ENCODE data around the gene HLA-DMB. TPM values are rescaled to one million over a fixed set of nuclear protein-coding genes. Genes with fewer than 3 reads are reported as not detected.
A peak's percentile ranks its signal among the peaks of the same experiment; 100 is the strongest.

Gene HLA-DMB
- total RNA-seq, 1 experiment from 2014 or later: 1.1 TPM

DNA sequence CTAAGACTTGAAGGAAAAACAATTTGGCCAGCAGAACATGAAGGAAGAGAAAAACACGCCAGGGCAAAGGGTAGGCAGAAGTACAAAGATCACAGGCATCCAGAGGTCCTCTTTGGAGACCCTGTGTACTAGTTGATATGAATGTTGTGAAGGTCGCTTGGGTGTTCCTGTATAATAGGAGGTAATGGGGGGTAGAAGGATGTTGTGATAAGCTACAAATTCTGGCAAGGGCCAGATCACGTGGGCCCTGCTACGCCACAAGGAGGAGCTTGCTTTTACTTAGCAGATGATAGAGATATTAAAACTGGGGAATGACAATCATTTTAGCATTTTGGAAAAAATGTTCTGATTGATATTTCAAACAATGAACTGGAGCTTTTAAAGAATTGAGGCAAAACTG, 12.9 kb upstream of the HLA-DMB start (continued):
- TF ChIP-seq, protein P1, sequence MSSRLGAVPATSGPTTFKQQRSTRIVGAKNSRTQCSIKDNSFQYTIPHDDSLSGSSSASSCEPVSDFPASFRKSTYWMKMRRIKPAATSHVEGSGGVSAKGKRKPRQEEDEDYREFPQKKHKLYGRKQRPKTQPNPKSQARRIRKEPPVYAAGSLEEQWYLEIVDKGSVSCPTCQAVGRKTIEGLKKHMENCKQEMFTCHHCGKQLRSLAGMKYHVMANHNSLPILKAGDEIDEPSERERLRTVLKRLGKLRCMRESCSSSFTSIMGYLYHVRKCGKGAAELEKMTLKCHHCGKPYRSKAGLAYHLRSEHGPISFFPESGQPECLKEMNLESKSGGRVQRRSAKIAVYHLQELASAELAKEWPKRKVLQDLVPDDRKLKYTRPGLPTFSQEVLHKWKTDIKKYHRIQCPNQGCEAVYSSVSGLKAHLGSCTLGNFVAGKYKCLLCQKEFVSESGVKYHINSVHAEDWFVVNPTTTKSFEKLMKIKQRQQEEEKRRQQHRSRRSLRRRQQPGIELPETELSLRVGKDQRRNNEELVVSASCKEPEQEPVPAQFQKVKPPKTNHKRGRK (CRISPR knock-in tag; IDR thresholded peaks at IDR 0.05; ENCODE audit: borderline replicate concordance): no peak
- no peak for TF ChIP-seq TEAD1 (CRISPR knock-in tag; IDR thresholded peaks at IDR 0.05)
- no peak for TF ChIP-seq JAZF1 (CRISPR knock-in tag; IDR thresholded peaks at IDR 0.05)
- TF ChIP-seq, protein P2, sequence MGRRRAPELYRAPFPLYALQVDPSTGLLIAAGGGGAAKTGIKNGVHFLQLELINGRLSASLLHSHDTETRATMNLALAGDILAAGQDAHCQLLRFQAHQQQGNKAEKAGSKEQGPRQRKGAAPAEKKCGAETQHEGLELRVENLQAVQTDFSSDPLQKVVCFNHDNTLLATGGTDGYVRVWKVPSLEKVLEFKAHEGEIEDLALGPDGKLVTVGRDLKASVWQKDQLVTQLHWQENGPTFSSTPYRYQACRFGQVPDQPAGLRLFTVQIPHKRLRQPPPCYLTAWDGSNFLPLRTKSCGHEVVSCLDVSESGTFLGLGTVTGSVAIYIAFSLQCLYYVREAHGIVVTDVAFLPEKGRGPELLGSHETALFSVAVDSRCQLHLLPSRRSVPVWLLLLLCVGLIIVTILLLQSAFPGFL (CRISPR knock-in tag; IDR thresholded peaks at IDR 0.05; ENCODE audit: borderline replicate concordance): no peak
- TF ChIP-seq RORB (CRISPR knock-in tag; IDR thresholded peaks at IDR 0.05): no peak
- TF ChIP-seq, protein P3, sequence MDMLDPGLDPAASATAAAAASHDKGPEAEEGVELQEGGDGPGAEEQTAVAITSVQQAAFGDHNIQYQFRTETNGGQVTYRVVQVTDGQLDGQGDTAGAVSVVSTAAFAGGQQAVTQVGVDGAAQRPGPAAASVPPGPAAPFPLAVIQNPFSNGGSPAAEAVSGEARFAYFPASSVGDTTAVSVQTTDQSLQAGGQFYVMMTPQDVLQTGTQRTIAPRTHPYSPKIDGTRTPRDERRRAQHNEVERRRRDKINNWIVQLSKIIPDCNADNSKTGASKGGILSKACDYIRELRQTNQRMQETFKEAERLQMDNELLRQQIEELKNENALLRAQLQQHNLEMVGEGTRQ (CRISPR knock-in tag; IDR thresholded peaks at IDR 0.05): no peak
- TF ChIP-seq TCF7 (CRISPR knock-in tag; IDR thresholded peaks at IDR 0.05; ENCODE audit: low read depth): no peak
- TF ChIP-seq AR (CRISPR knock-in tag; IDR thresholded peaks at IDR 0.05): no peak
- TF ChIP-seq NR3C1 (CRISPR knock-in tag; conservative IDR thresholded peaks at IDR 0.05; ENCODE audit: low read depth): no peak
- TF ChIP-seq MYBL2 (CRISPR knock-in tag; IDR thresholded peaks at IDR 0.05): no peak
- TF ChIP-seq, protein P4, sequence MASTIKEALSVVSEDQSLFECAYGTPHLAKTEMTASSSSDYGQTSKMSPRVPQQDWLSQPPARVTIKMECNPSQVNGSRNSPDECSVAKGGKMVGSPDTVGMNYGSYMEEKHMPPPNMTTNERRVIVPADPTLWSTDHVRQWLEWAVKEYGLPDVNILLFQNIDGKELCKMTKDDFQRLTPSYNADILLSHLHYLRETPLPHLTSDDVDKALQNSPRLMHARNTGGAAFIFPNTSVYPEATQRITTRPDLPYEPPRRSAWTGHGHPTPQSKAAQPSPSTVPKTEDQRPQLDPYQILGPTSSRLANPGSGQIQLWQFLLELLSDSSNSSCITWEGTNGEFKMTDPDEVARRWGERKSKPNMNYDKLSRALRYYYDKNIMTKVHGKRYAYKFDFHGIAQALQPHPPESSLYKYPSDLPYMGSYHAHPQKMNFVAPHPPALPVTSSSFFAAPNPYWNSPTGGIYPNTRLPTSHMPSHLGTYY (CRISPR knock-in tag; IDR thresholded peaks at IDR 0.05): no peak

GRCh38 chr6:32952817-32953739, 12.2 kb upstream of the HLA-DMB start, which contains the start of gene HLA-DMA:
Gene HLA-DMA (minus strand): TSS chr6:32953097. CDS start chr6:32953036, 61 bp downstream.
- Mint-ChIP-seq H3K27ac (peak within 1 kb of the TSS; percentile 87), H3K36me3 (no peaks in the 10 kb centered on the region), H3K4me3 (peak within 1 kb of the TSS; percentile 47), H3K4me1 (peaks cover 20% of the 10 kb centered on the region), H3K9me3 (no peaks in the 10 kb centered on the region), H3K27me3 (ENCODE audit: low read depth) (no peaks in the 10 kb centered on the region)
- DNase-seq (ENCODE audit: low spot score) (peak; percentile 84), ATAC-seq (peak; percentile 97)
- no peak for TF ChIP-seq IRF2 (CRISPR knock-in tag; IDR thresholded peaks at IDR 0.05; ENCODE audit: borderline replicate concordance, low read depth)
- TF ChIP-seq, protein P5, sequence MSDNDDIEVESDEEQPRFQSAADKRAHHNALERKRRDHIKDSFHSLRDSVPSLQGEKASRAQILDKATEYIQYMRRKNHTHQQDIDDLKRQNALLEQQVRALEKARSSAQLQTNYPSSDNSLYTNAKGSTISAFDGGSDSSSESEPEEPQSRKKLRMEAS (CRISPR knock-in tag; IDR thresholded peaks at IDR 0.05): peak; percentile 40; the same call in 1 of the 2 replicates
- no peak for TF ChIP-seq ATF1 (CRISPR knock-in tag; IDR thresholded peaks at IDR 0.05)
- TF ChIP-seq TEAD1 (CRISPR knock-in tag; IDR thresholded peaks at IDR 0.05): peak; percentile 52; the same call in 1 of the 2 replicates
- 0 out of 2 replicates have a peak, but pooled peaks have one; percentile 44 for TF ChIP-seq CREM (CRISPR knock-in tag; IDR thresholded peaks at IDR 0.05)
- peak; percentile 51; the same call in 1 of the 2 replicates for TF ChIP-seq CTCF (IDR thresholded peaks at IDR 0.05)
- peak; percentile 52 for TF ChIP-seq NFYB (CRISPR knock-in tag; conservative IDR thresholded peaks at IDR 0.05; ENCODE audit: low read depth)
- POLR2A ChIA-PET: interaction anchor here (0.6 to 3.6 kb wide), 7 partner anchors 15 to 673 kb away, joined by 3 to 74 read pairs (median 5); partner anchors contain the start of gene TAP2
- CTCF ChIA-PET: interaction anchor here (0.5 to 6.4 kb wide), 39 partner anchors 11 to 823 kb away, joined by 3 to 205 read pairs (median 6); partner anchors contain the start of genes BRD2, HLA-DMB, HLA-DQB1 and PSMB8

Measured in WTC11 (cell line).